Mammary epithelial cell (primary cell): Measurements from ENCODE around the gene ARL6IP4.

Experiments used
- CTCF ChIP-seq, 2 donors: IDR thresholded peaks in 1 of 2; conservative IDR thresholded peaks in 1 of 2; 2 replicates each; pipeline ENCODE4 v1.5.1; 2011 to 2012; ENCODE audit warnings: inconsistent platforms in 2 of 2, low read length in 2 of 2, mild to moderate bottlenecking in 2 of 2, control low read depth in 1 of 2, low read depth in 1 of 2; ENCODE audit not compliant: insufficient read depth in 1 of 2; ENCODE audit errors: extremely low read depth in 1 of 2
- EZH2 ChIP-seq: IDR thresholded peaks from 2 replicates; pipeline ENCODE4 v1.6.1; 2012; ENCODE audit warnings: low read length, inconsistent platforms, borderline replicate concordance

GRCh38 chr12:122980183-122981035 lies at the start of gene ARL6IP4:
- no peak for TF ChIP-seq CTCF (conservative IDR thresholded peaks at IDR 0.05 in 1 of 2, IDR thresholded peaks at IDR 0.05 in 1 of 2; ENCODE audit: extremely low read depth in 1 of 2, insufficient read depth in 1 of 2, low read depth in 1 of 2, low read length in 2 of 2)
- TF ChIP-seq EZH2: no peak
